ENCODE measurements around the gene TAMALIN.
A peak's percentile ranks its signal among the peaks of the same experiment; 100 is the strongest.

TAMALIN gene

DNA sequence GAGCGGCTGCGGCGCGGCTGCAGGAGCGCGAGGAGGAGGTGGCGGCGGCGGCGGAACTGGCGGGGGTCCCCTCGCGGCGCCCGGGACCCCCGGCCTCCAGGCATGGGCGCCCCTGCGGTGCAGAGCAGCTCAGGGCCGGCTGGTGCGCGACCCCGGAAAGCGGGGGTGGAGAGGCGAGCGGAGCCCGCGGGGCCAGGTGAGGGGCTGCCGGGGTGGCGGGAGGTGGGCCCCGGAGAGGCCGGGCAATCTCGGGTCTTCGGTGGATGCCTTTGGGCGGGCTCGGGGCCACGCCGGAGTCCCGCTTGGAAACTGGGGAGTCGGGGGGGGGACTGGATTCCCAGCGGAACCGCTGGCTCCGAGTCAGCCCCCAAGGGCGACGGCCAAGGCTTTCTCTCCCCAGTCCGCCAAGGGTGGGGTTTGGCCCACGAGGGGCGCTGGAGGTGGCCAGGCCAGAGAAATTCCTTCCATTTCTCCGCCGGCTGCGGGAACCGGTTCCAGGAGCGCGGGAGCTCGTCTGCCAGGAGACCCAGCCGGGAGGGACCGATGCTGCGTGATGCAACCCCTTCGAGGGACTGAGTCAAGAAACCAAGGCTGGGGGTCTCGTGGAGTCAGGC, 30.6 kb downstream of the TAMALIN start:
- DNase-seq (ENCODE audit: low spot score), result peak; percentile 69

DNA sequence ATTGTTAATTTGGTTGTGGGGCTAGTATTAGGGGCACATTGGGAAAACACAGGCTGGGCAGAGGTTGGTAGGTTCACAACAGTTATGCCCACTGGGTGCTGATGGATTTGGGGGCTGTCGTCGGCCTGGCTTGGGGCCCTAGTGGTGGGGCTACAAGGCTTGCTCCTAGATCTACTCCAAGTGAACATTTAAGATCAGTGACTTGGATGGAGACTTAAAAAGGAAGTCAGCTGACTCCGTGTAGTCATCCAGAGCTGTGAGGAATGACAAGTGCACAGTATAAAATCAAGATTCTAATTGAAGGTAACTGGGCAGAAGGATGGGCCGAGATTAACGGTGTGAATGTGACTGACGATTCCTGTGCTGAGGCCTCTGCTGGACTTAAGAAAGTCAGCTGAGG, 31.7 kb downstream of the TAMALIN start:
- no peak for DNase-seq (ENCODE audit: low spot score)

DNA sequence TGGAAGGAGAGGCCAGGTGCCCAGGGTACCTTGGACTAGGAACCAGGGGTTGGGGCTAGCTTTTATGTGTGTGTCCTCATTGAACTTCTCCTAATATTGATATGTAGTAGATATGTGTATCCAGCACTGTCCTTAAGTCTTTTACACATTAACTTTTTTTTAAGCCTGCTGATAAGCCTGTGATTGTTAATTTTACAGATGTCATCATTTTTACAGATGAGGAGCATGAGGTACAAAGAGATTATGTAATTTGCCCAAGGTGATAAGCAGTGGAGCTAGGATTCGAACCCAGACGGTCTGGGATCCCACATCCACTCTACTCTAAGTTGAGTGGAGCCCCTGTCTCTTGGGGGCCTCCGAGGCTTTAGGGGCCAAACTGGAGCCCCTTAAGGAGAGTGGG, 34.3 kb downstream of the TAMALIN start:
- no peak for DNase-seq (ENCODE audit: low spot score)

DNA sequence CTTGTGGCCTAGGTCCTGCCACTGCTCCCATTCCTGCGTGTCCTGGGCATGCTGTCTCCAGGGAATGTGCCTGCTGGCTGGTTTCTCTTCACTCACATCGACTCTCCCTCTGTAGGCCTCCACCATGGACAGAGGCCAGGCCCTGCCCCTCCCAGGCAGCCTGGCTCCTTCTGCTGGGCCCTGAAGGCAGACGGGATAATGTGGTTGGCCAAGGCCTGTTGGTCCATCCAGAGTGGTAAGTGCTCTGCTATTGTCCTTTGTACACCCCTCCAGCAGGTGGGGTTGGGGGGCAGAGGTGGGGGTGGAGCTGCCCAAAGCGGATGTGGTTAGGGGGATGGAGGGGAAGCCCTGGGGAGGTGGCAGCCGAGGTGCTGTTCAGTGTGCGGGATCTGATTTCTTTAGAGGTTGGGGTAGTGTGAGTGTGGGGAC, 35.0 kb downstream of the TAMALIN start:
- DNase-seq (ENCODE audit: low spot score), result peak; percentile 58

DNA sequence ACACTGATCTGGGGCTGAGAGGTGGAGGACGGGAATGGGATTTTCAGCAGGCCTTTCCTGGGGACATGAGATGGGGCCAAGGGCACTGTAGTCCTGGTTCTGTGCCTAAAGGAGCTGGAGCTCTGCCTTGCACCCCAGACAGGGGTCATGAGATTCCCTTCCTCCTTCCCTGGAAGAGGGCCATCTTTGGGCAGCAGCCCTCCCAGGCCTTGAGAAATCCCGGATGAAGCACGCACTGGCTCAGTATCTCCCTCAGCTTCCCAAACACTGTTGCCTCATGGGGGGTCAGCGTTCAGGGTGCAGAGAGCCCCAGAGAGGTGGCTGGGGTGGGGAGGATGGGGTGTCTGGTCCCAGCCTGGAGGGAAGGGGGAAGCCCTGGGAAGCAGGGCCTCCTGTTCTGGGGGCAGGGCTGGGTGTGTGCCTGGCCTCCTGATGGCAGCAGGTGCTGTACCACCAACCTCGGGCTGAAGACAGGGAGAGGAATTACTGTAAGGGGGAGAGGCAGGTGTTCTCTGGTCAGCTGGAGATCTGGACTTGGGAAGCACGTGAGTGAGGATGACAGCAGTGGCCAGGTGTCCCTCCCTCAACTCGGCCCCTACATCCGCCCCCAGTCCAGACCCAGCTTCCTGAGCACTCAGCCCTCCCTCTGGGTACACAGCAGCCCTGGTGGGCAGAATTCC, 36.1 kb downstream of the TAMALIN start:
- DNase-seq (ENCODE audit: low spot score), result no peak

DNA sequence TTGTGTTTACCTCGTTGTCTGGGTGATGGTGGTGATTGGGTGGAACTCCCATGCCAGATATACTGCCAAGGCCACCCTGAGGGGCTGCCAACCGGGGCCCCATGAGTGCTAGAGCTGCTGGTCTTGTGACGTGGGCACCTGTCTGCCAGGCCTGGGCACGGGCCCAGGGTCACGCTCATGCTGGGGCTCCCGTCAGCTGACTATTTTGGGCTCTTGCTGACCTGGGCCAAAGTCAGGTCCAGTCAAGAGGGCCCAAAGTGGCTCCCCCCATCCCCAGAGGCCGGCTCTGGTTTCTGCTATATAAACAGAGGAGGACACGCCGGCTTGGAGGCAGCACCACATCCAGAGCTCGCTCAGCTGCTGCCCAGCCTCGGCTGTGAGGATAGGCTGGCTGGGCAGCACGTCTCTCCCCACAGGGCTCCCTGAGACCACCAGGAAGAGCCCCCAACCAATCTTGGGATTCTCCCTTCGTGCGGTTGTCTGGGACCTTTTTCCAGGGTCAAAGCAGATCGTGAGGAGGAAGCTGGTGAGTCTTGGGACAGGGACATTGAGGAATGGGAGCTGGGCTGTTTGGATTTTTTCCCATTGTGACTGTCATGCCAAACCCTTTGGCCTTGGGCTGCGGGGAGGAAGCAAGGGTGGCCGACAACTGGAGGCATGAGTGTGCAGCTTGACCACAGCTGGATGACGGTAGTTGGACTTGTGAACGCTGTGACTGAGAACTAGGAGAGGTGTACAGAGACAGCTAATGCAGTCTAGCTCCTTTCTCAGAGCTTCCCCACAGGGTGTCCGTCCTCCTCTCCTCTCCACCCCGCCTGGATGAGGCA, 36.9 kb downstream of the TAMALIN start:
- DNase-seq (ENCODE audit: low spot score), result no peak

DNA sequence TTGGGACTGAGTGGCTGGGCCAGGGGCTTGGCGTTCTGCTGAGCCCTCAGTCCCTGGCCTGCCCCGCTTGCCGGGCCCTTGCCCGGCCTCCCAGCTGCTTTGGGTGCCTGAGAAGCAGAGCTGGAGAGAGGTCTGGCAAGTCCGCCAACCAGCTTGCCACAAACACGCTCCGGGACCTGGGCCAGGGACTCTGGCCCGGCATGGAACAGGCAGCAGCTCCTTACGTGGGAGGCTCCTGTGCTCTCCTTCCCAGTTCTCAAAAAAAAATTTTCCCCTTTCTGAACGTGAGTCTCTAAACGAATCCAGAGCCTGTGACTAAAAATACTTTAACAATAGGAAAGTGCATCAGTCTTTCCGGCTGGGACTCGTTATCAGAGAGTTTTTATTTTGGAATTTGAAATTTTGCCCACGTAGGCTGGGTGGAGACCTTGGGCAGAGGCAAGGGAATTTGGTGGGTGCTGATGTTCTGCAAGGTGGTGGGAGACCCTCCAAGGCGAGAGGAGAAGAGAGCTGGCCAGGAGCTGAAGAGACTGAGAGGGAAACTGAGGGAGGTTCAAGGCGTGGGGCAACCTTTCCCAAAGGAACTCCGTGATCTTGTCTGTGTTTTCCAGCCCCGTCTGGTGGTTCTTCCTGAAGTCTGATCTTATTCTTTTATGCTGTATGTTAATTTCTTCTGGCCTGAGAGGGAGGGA, 37.7 kb downstream of the TAMALIN start:
- peak; percentile 84 for DNase-seq (ENCODE audit: low spot score)

DNA sequence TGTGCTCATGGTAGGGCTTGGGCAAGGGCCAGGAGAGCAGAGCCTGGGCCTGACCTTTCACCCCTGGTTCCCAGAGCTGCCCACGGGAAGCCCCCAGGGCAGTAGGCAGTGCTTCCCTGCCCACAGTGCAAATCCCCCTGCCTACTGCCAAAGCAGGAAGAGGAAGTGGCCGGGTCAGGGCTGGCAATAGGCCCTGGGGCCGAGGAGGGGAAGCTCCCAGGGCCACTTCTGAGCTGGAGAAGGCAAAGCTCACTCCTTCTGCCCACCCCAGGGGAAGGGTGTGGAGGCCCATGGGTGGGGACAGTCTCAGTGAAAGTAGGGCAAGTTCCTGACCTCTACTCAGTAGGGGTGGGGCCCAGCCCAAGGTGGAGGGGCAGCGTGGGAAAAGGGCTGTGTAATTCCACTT, 39.1 kb downstream of the TAMALIN start:
- DNase-seq (ENCODE audit: low spot score), result no peak

DNA sequence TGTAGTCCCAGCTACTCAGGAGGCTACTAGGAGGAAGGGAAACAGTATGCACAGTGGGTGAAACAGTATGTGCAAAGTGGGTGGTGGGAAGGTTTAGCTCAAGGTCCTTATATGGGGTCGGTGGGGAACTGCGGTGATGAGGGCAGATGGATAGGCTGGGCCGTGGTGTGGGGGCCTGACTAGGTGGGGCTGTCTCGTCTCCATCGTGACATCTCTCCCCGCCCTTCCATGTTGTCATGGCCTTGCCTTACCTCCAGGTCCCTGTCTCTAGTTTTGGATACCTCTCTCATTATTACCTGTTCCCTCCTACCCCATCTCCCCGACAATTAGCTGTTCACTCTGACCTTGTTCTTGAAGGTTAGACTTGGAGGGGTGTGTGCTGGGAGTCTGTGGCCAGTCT, 40.1 kb downstream of the TAMALIN start:
- no peak for DNase-seq (ENCODE audit: low spot score)

DNA sequence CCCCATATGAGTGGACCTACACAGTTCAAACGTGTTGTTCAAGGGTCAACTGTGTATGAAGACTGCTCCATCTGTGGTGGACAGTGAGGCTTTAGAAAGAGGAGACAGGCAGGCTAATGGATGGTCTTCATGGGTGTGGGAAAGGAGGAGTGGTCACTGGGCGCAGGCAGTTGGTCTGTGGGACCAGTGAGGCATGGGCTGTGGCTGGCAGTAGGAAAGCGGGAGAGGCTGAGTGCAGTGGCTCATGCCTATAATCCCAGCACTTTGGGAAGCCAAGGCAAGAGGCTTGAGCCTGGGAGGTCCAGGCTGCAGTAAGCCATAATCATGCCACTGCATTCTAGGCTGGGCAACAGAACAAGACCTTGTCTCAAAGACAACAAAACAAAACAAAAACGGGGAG, 42.5 kb downstream of the TAMALIN start:
- no peak for DNase-seq (ENCODE audit: low spot score)

DNA sequence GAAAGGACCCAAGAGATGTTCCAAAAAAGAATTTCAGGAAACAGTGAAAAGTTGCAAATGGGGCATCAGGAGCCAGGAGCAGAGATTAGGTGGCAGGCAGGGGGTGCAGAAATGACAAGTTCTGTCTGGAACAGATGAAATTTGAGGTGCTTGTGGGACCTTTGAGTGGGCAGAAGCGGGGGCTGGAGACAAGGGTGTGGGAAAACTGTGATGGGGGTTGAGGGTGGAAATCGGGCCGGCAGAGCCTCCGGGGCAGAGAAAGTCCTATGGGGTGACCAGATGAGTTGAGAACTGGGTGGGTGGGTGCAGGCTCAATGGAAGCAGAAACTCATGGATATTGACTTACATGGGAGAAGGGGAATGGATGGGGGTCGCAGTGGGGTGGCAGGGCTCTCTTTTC, 42.9 kb downstream of the TAMALIN start:
- no peak for DNase-seq (ENCODE audit: low spot score)

DNA sequence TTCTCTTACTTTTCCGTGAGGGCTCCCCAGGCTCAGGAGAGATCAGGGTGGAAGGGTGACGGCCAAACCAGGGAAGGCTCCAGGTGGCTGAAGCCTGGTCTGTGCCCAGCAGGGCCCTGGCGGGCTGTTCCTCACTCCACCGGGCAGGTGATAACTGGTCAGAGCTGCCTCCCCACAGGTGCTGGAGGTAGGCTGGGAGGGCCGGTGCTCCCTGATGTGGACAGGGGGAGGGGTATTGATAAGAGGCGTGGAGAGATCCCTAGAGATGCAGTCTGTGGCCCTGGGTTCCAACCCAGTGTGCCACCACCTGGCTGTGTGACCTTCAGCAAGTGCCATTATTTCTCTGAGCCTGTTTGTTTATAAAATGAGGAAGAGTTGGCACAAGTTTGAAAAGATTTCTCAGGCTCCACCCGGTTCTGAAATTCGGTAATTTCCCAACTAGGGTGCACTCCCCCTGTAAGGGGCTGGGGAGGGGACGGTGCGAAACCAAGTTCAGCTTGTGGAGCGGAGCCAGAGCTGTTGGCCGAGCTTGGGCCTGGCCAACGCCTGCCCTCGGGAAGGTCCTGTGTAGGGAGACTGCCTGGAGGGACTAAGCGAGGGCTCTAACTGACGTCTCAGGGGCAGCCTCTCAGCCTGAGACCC, 43.5 kb downstream of the TAMALIN start:
- no peak for DNase-seq (ENCODE audit: low spot score)

DNA sequence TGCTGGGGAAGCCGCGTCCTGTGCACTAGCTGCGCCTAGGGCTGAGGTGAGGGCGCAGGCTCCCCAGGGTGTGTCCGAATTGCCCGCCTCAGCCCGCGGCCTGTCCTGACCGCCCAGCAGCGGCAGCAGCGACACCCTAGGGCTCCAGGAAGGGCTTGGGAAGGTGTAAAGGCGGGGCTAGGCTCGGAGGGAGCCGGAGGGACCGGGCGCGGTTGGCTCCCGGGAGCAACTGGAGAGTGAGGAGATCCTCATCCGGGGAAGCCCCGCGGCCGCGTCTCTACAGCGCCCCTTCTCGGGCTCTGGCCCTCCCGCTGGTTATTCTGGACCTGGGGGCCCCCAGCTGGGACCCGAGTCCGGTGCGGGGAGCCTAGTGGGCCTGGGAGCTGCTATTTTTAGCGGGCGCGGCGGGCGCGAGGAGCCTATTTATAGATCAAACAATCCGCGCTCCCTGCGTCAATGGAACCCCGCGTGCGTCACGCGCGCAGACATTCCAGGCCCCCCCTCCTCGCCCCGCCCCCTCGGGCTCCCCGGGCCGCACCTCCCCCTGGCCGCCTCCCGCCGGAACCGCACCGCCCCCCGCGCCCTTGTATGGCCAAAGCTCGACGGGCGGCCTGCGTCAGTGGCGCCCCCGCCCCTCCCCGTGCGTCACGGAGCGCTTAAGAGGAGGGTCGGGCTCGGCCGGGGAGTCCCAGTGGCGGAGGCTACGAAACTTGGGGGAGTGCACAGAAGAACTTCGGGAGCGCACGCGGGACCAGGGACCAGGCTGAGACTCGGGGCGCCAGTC, 44.2 kb downstream of the TAMALIN start, which contains the start of gene NR4A1:
TSS of gene NR4A1 (plus strand) at position 685 of the 784 bp plus-strand sequence. CDS start 2,887 bp downstream, outside the sequence.
- DNase-seq (ENCODE audit: low spot score), result peak; percentile 99

DNA sequence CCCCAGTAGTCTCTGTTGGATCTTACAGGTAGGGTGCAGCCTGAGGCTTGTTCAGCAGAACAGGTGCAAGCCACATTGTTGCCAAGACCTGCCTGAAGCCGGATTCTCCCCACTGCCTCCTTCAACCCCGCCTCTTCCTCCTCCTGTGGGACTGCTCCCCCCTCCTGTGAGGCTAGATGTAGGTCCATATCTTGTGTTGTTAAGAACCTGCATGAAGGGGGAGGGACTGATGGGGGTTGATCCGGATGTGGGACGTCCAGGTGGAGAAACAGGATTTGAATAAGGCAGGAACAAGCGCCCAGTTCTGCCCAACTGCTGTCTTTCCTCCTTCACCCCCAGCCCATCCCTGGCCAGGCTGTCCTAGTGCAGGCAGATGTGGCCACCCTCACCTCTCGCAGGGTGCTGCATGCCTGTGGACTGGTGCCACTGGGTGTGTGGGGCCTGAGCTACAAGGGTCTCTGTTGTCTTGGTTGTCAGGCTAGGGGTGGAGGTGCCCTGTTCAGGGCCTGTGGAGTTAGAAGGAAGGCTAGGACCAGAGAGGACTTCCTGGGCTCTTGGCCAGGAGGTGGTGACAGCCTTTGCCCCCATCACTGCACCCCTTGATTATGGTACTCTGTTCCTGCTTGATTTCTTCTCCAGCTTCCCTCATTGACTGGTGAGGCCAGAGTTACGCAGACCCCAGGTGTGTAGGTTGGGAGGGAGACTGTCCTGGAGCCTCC, 45.9 kb downstream of the TAMALIN start:
- DNase-seq (ENCODE audit: low spot score), result no peak

DNA sequence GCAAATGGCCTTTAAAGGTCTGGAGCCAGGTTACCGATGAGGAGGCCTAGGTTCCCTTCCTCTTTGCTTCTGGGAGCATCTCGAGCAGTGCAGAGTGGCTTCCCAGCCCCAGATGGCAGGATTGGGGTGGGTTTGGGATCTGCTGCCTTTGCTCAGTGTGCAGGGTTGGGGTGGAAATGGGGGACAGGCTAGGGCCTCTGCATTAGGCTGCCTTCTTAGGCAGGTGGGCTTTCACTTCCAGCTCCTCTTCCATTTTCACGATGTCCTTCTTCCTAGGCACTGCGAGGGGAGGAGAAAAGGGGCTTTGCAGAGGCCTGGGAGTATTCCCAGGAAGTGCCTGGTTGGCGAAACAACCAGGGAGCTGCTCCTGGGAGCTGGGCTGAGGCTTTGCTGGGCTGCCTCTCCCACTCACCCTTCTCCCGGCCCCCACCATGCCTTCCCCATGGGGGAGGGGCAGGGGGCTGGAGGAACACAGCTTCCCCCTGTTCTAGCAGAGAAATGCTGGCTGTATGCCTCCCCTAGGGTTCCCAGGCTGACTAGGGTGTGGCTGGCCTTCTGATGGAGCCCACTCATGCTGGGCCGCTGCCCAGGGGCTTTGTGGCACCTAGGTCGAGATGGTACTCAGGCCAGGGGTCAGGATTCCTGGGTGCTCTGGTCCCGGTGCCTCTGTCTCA, 46.9 kb downstream of the TAMALIN start:
- no peak for DNase-seq (ENCODE audit: low spot score)

DNA sequence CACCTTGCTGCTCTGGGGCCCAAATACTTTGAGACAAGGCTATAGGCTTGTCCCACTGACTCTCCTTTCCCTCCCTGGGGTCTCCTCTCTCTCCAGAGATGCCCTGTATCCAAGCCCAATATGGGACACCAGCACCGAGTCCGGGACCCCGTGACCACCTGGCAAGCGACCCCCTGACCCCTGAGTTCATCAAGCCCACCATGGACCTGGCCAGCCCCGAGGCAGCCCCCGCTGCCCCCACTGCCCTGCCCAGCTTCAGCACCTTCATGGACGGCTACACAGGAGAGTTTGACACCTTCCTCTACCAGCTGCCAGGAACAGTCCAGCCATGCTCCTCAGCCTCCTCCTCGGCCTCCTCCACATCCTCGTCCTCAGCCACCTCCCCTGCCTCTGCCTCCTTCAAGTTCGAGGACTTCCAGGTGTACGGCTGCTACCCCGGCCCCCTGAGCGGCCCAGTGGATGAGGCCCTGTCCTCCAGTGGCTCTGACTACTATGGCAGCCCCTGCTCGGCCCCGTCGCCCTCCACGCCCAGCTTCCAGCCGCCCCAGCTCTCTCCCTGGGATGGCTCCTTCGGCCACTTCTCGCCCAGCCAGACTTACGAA, 47.6 kb downstream of the TAMALIN start:
- DNase-seq (ENCODE audit: low spot score), result no peak

DNA sequence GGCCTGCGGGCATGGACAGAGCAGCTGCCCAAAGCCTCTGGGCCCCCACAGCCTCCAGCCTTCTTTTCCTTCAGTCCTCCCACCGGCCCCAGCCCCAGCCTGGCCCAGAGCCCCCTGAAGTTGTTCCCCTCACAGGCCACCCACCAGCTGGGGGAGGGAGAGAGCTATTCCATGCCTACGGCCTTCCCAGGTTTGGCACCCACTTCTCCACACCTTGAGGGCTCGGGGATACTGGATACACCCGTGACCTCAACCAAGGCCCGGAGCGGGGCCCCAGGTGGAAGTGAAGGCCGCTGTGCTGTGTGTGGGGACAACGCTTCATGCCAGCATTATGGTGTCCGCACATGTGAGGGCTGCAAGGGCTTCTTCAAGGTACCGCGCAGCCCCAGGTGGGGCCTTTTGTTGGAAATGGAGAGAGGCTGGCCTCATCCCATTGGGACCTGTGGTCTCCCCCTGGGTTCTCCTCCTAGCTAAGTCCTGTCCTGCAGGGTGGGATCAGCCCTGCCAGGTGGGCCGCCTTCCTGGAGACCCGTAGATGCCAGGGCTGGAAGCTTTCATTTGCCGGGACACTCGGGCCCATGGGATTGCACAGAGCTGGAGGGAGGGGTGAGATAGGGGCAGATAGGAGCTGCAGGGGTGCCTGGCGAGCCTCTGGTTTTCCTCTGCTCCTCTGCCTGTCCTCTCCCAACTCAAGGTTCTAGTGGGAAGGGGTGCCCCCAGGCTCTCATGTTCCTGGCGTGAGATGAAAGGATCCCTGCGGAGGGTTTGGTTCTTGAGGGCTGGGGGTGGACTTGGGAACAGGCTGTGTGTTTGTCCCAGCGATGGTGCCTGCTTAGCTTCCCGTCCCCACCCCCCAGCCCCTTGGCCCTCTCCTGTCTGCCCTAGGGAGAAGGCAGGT, 48.3 kb downstream of the TAMALIN start:
- no peak for DNase-seq (ENCODE audit: low spot score)
